Heart right ventricle (tissue), 16 donors: ENCODE measurements around the gene ELMO1. TPM values are rescaled to one million over a fixed set of nuclear protein-coding genes. Genes with fewer than 3 reads are reported as not detected.

Source experiments
- ATAC-seq, 8 donors: fragments of 200-7000 bp; cut with Tn5 transposase; one replicate each; pipeline ENCODE4 v1.9.1; 2020; ENCODE audit warnings: mild to moderate bottlenecking in 8 of 8, moderate library complexity in 8 of 8, moderate number of reproducible peaks in 1 of 8
- DNase-seq, 2 donors: peaks; one replicate each; pipeline ENCODE4 v3.0.0-alpha.2; 2020
- H3K27ac ChIP-seq, 10 donors: fragments of 200-600 bp; sonication (generic) in 2 of 10; one replicate each; pipeline versions ENCODE4 v1.5.0 to v1.8.0; 2020 to 2022; ENCODE audit warnings: mild to moderate bottlenecking in 3 of 10
- H3K27me3 ChIP-seq, 7 donors: fragments of 200-600 bp; one replicate each; pipeline ENCODE4 v1.8.0; 2021 to 2022; ENCODE audit warnings: mild to moderate bottlenecking in 2 of 7
- H3K36me3 ChIP-seq, 9 donors: fragments of 200-600 bp; sonication (generic) in 1 of 9; one replicate each; pipeline versions ENCODE4 v1.5.0 to v1.8.0; 2020 to 2022; ENCODE audit warnings: mild to moderate bottlenecking in 2 of 9
- H3K4me1 ChIP-seq, 9 donors: fragments of 200-600 bp; sonication (generic) in 1 of 9; one replicate each; pipeline versions ENCODE4 v1.5.0 to v1.8.0; 2020 to 2022; ENCODE audit warnings: mild to moderate bottlenecking in 4 of 9
- H3K4me3 ChIP-seq, 10 donors: fragments of 200-600 bp; sonication (generic) in 2 of 10; one replicate each; pipeline versions ENCODE4 v1.5.0 to v1.8.0; 2020 to 2022; ENCODE audit warnings: mild to moderate bottlenecking in 7 of 10, moderate library complexity in 2 of 10
- H3K9me3 ChIP-seq, 11 donors: fragments of 200-600 bp in 10 of 11; sonication (generic) in 2 of 11; one replicate each; pipeline versions ENCODE4 v1.5.0 to v1.8.0; 2013 to 2022; ENCODE audit warnings: mild to moderate bottlenecking in 2 of 11, control low read depth in 1 of 11, moderate library complexity in 1 of 11
- WGBS, 2 donors: extraction: QIAGEN DNeasy Blood & Tissue Kit; methylation state at CpG; one replicate each; pipeline ENCODE4 v1.1.7; 2013; ENCODE audit warnings: inconsistent platforms in 1 of 2; 5-methylcytosine and 5-hydroxymethylcytosine counted together
- intact Hi-C, 10 donors: fragments of 100-400 bp; cut with DNase I; formaldehyde crosslinking; loops; one replicate each; pipeline versions ENCODE4 v1.11.1 to v1.14.2; 2022
- polyA plus RNA-seq, 2 donors: library from polyadenylated mRNA; stranded (reverse); fragments of 200-250 nt; gene quantifications; one replicate each; pipeline ENCODE4 v1.2.3, GENCODE V29; 2013
- total RNA-seq, 10 donors: library from RNA; stranded (reverse); fragmentation: NEBNext Ultra II Directional in 3 of 10; extraction: Animal tissue kit (Norgen Biotek cat#: 25700) in 3 of 10; gene quantifications; one replicate each; pipeline versions ENCODE4 v1.2.1 to v1.2.4, GENCODE V29; 2021 to 2023
- TF ChIP-seq, protein P1 (sequence below), 9 donors: fragments of 200-600 bp; sonication (generic) in 2 of 9; IDR thresholded peaks; one replicate each; pipeline versions ENCODE4 v1.5.0 to v1.8.0; 2021 to 2022; ENCODE audit warnings: antibody characterized with exemption in 9 of 9, mild to moderate bottlenecking in 5 of 9, moderate library complexity in 1 of 9
- donor health status: Arrhythmogenic right ventricular cardiomyopathy.
- donor health status: ischemic (EF 13 %, LVEDD 7.1; RV severe dilation, severe dysfunction).
- donor health status: healthy with polysubstance abuse.
- donor health status: DM: no; HTN: yes; CAD: no.
- donor health status: DM: no; HTN: no; CAD: no.
- donor health status: ischemic (EF 25% LVEDD 6.9; RV normal size, moderate dysfunction).
- donor health status: ischemic (EF 25% LVEDD 5.7; RV mildly dilated, moderate dysfunction).
- donor health status: healthy.
- donor health status: DM: yes; HTN: yes; CAD: no.
- donor health status: Ischemic cardiomyopathy.
- donor health status: ischemic (EF 35%, LVEDD 5.7; RV mildly dilated, moderate dysfunction).
- donor health status: nonischemic (EF 11% LVEDD 7.7; RV severe dilation, severe dysfunction).
- donor health status: DM: yes; HTN: yes; CAD: no.
- donor health status: PGD.
- donor health status: ischemic (EF 29% LVEDD 5.4; RV normal size, mild dysfunction).
- donor health status: nonischemic (EF 23%, LVEDD 6.1; RV moderate dilation, normal function).

Gene ELMO1
- total and polyA plus RNA-seq, 12 donors: 8.5 to 18.0 (median 13.9) TPM

DNA sequence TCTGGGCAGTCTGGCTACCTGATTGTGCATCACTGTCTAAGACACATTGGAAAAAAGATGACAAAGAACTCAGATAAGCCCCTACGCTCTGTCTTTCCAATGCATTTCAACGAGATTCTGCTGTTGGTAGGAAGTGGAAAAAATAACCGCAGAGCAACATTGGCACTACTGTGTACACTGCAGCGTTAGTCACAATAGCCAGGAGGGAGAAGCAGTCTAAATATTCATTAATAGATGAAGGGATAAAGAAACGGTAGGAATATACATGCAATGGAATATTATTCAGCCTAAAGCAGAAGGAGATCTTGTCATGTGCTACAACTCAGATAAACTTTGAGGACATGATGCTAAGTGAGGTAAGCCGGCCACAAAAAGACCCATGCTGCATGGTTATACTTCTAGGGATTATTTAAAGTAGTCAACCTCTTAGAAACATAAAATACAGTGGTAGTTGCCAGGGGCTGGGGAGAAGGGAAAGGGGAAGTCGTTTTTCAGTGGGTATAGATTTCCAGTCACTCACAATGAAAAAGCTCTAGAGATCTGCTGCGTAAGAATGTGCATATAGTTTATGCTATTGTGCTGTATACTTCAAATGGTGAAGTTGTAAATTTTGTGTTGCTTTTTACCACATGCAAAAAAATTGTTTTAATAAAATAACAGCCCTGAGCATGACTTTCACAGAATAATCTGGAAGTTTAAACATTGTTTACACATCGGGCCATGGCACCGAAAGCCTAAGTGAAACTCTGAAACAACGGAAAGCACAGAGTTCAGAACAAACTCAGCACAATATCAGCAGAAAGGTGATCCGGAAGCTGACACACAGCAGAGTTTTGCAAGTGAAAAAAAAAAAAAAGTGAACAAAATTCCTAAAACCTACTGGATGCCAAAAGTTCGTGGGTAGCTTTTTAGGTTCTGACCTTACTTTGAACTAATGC, 40.1 kb downstream of the ELMO1 start:
- DNase-seq (no peak), ATAC-seq (peak in 2 of 8 donors; percentile 17 to 26)
- no peaks in the 10 kb centered on the region for H3K27me3 ChIP-seq
- TF ChIP-seq, protein P1, sequence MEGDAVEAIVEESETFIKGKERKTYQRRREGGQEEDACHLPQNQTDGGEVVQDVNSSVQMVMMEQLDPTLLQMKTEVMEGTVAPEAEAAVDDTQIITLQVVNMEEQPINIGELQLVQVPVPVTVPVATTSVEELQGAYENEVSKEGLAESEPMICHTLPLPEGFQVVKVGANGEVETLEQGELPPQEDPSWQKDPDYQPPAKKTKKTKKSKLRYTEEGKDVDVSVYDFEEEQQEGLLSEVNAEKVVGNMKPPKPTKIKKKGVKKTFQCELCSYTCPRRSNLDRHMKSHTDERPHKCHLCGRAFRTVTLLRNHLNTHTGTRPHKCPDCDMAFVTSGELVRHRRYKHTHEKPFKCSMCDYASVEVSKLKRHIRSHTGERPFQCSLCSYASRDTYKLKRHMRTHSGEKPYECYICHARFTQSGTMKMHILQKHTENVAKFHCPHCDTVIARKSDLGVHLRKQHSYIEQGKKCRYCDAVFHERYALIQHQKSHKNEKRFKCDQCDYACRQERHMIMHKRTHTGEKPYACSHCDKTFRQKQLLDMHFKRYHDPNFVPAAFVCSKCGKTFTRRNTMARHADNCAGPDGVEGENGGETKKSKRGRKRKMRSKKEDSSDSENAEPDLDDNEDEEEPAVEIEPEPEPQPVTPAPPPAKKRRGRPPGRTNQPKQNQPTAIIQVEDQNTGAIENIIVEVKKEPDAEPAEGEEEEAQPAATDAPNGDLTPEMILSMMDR (IDR thresholded peaks at IDR 0.05): no peak
- intact Hi-C loops: loop anchor here in 2 of 10 donors (5.0 kb wide), 2 partner anchors 34 to 39 kb away; partner anchors contain the start of gene ELMO1 (in 1 of the 2)
- 56 to 59% methylated on average over 13 of the region's 13 CpGs for WGBS, 2 donors
- peak overlapping the region in 1 of 10 donors; percentile 22 for H3K4me3 ChIP-seq
- peak overlapping the region in 4 of 10 donors; percentile 5 to 55 (median 44) for H3K27ac ChIP-seq
- H3K4me1 ChIP-seq: peaks cover 7 to 76% (median 51%) of the 10 kb centered on the region in 9 donors
- peaks cover 0 to 10% (median 0%) of the 10 kb centered on the region in 11 donors for H3K9me3 ChIP-seq
- no peaks in the 10 kb centered on the region for H3K36me3 ChIP-seq

DNA sequence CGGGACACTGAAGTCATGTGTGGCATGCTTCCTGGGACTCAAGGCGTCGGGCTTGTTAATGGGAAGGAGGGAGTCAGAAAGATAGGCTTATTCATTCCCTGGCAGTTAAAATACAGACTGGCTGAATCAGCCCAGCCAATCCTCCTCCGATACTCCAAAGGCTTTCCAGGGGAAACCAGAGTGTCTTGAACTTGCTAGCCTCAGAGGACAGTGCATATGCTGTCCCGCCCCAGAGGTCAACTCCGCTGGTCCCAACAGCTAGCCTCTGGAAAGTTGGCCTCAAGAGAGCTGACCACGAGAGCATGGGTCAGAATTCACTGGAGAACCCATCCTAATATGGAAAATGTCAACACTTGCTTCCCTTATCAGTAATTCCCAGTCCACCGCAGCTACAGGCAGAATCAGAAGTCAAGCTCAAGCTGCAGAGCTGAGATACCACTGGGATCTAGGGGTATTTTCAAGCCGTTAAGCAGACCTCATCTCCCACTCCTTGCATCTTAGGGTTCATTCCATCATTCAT, 43.0 kb downstream of the ELMO1 start:
- TF ChIP-seq, protein P1 (IDR thresholded peaks at IDR 0.05): no peak
- WGBS, 2 donors: 29 to 30% methylated on average over 9 of the region's 9 CpGs
- H3K9me3 ChIP-seq: peaks cover 0 to 9% (median 0%) of the 10 kb centered on the region in 11 donors
- H3K4me1 ChIP-seq: peaks cover 7 to 68% (median 48%) of the 10 kb centered on the region in 9 donors
- no peaks in the 10 kb centered on the region for H3K27me3 ChIP-seq
- peak overlapping the region in 6 of 10 donors; percentile 5 to 42 (median 22) for H3K27ac ChIP-seq
- DNase-seq (peak; percentile 54 to 74), ATAC-seq (peak; percentile 77 to 88 (median 81))
- H3K4me3 ChIP-seq: no peak overlapping the region
- intact Hi-C loops: loop anchor here in 2 of 10 donors (5.0 kb wide), 2 partner anchors 37 to 42 kb away; partner anchors contain the start of gene ELMO1 (in 1 of the 2)
- no peaks in the 10 kb centered on the region for H3K36me3 ChIP-seq

DNA sequence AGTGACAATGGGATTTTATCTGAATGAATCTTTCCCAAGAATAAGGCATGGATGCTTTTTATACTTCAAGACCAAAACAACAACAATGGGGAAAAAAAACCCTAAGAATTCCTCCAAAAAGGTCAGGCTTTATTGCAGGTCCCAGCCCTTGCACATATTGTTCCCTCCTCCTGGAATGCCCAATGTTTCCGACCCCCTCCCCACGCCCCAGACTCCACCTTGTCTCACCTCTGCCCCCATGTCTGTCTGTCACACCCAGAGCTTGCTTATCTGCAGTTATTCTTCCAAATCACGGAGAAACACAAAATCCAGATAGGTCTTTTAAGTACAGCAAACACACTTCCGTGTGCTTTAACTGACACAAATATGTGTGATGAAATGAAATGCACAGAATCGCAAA, 43.5 kb downstream of the ELMO1 start:
- TF ChIP-seq, protein P1 (IDR thresholded peaks at IDR 0.05): no peak
- Histone ChIP-seq H3K4me1 (peaks cover 7 to 66% (median 46%) of the 10 kb centered on the region in 9 donors), H3K36me3 (no peaks in the 10 kb centered on the region), H3K27me3 (no peaks in the 10 kb centered on the region), H3K4me3 (no peak overlapping the region), H3K27ac (peak overlapping the region in 5 of 10 donors; percentile 5 to 42 (median 31)), H3K9me3 (peaks cover 0 to 9% (median 0%) of the 10 kb centered on the region in 11 donors)
- intact Hi-C loops: loop anchor here in 2 of 10 donors (5.0 kb wide), 2 partner anchors 37 to 42 kb away; partner anchors contain the start of gene ELMO1 (in 1 of the 2)
- no peak for DNase-seq
- 49 to 59% methylated on average over 5 of the region's 5 CpGs for WGBS, 2 donors
- ATAC-seq: peak in 1 of 8 donors; percentile 59

DNA sequence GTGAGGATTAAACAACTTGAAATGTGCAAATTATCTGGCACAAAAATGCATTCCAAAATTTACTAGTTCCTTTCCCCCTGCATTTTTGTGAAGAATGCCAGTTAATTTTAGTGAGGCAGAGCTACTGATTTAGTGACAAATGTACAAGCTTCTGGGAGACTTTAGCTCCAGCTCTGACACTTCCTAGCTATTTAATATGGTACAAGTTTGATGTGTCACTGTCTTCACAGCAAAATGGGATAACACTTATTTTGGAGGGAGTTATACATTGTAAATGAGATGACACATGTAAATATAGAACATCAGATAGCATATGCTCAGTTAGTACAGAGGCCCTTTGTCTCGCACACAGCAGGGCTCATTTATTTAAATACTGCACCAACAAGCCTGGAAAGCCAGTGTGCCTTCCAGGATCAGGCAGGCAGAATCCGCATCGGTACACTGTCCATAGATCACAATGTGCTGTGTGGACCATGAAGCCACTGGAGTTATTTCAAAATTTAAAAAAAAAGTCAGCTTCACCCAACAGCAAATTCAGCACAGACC, 48.7 kb downstream of the ELMO1 start:
- no peak for ATAC-seq
- Histone ChIP-seq H3K4me3 (no peak overlapping the region), H3K4me1 (peaks cover 0 to 40% (median 14%) of the 10 kb centered on the region in 9 donors), H3K9me3 (peaks cover 0 to 9% (median 0%) of the 10 kb centered on the region in 11 donors), H3K36me3 (no peaks in the 10 kb centered on the region), H3K27me3 (no peaks in the 10 kb centered on the region), H3K27ac (no peak overlapping the region)
- TF ChIP-seq, protein P1 (IDR thresholded peaks at IDR 0.05): no peak
- no peak for DNase-seq
- intact Hi-C loops: no loop called here
- 89 to 93% methylated on average over 3 of the region's 3 CpGs for WGBS, 2 donors
